HEK293 (cell line): Measurements from ENCODE around the gene STRIT1.
"Not testable (repeated sequence)": the region's sequence is repeated elsewhere in the genome, so short reads cannot be mapped to it uniquely, and the experiment has no call there.

Experiments used
- CTCF ChIA-PET: fragments of 350-600 bp; formaldehyde crosslinking; extraction: SDS; loops from one replicate; lab custom pipeline; 2021; ENCODE audit warnings: antibody characterized with exemption; lab: Yijun Ruan, JAX
- POLR2A ChIA-PET: fragments of 300-600 bp; formaldehyde crosslinking; extraction: SDS; loops from one replicate; lab custom pipeline; 2020; ENCODE audit warnings: antibody characterized with exemption, inconsistent platforms; lab: Yijun Ruan, JAX
- H3K27ac ChIP-seq: fragments of 200-500 bp; sonication (Bioruptor generic); 2 replicates; pipeline ENCODE4 v1.5.1; 2014; ENCODE audit warnings: low read depth, low read length, control low read depth, inconsistent platforms; ENCODE audit errors: extremely low read depth
- H3K36me3 ChIP-seq, 2 experiments: fragments of 200-500 bp in 1 of 2; sonication (Bioruptor generic) in 1 of 2; 1 replicate in 1 of 2; 2 replicates in 1 of 2; pipeline ENCODE4 v1.5.1; 2014 to 2017; ENCODE audit warnings: inconsistent platforms in 2 of 2, low read length in 2 of 2; ENCODE audit not compliant: control insufficient read depth in 2 of 2, insufficient read depth in 1 of 2
- H3K4me1 ChIP-seq: fragments of 200-500 bp; sonication (Bioruptor generic); 2 replicates; pipeline ENCODE4 v1.5.1; 2014; ENCODE audit warnings: mild to moderate bottlenecking, low read length, inconsistent platforms; ENCODE audit not compliant: control insufficient read depth, insufficient read depth
- H3K4me3 ChIP-seq: 2 replicates; pipeline ENCODE4 v1.5.1; 2011; ENCODE audit warnings: low read depth, mild to moderate bottlenecking, control low read depth, low read length, moderate library complexity
- H3K9me3 ChIP-seq: fragments of 200-500 bp; sonication (Bioruptor generic); 2 replicates; pipeline ENCODE4 v1.5.1; 2014; ENCODE audit warnings: low read depth, low read length, inconsistent platforms; ENCODE audit not compliant: control insufficient read depth, insufficient read depth
- GLI4 ChIP-seq: fragments of 450-650 bp; formaldehyde crosslinking; IDR thresholded peaks from 2 replicates; pipeline ENCODE4 v1.5.1; 2016; ENCODE audit warnings: missing biosample characterization, missing genetic modification characterization
- INSM2 ChIP-seq: fragments of 450-650 bp; formaldehyde crosslinking; IDR thresholded peaks from 2 replicates; pipeline ENCODE4 v1.5.1; 2016; ENCODE audit warnings: missing biosample characterization, missing genetic modification characterization
- KLF17 ChIP-seq: fragments of 450-650 bp; formaldehyde crosslinking; IDR thresholded peaks from 2 replicates; pipeline ENCODE4 v1.5.1; 2016; ENCODE audit warnings: missing biosample characterization, missing genetic modification characterization
- MZF1 ChIP-seq: fragments of 450-650 bp; formaldehyde crosslinking; IDR thresholded peaks from 2 replicates; pipeline ENCODE4 v1.5.1; 2017; ENCODE audit warnings: missing biosample characterization, missing genetic modification characterization, borderline replicate concordance
- PATZ1 ChIP-seq: fragments of 450-650 bp; formaldehyde crosslinking; IDR thresholded peaks from 2 replicates; pipeline ENCODE4 v1.5.1; 2016; ENCODE audit warnings: missing biosample characterization, missing genetic modification characterization
- ZBTB6 ChIP-seq: fragments of 450-650 bp; formaldehyde crosslinking; IDR thresholded peaks from 2 replicates; pipeline ENCODE4 v1.5.1; 2017; ENCODE audit warnings: missing biosample characterization, missing genetic modification characterization
- ZBTB8A ChIP-seq: fragments of 450-650 bp; formaldehyde crosslinking; IDR thresholded peaks from 2 replicates; pipeline ENCODE4 v1.5.1; 2016; ENCODE audit warnings: missing biosample characterization, missing genetic modification characterization
- ZNF23 ChIP-seq: fragments of 450-650 bp; formaldehyde crosslinking; IDR thresholded peaks from 2 replicates; pipeline ENCODE4 v1.5.1; 2016; ENCODE audit warnings: missing biosample characterization, missing genetic modification characterization, borderline replicate concordance
- ZNF239 ChIP-seq: fragments of 450-650 bp; formaldehyde crosslinking; IDR thresholded peaks from 2 replicates; pipeline ENCODE4 v1.5.1; 2016; ENCODE audit warnings: missing biosample characterization, missing genetic modification characterization
- ZNF302 ChIP-seq: fragments of 450-650 bp; formaldehyde crosslinking; IDR thresholded peaks from 2 replicates; pipeline ENCODE4 v1.5.1; 2016; ENCODE audit warnings: missing biosample characterization, missing genetic modification characterization, low read depth
- ZNF513 ChIP-seq: fragments of 450-650 bp; IDR thresholded peaks from 2 replicates; pipeline ENCODE4 v1.5.1; 2018; ENCODE audit warnings: missing biosample characterization, missing genetic modification characterization
- ZNF561 ChIP-seq: fragments of 450-650 bp; IDR thresholded peaks from 2 replicates; pipeline ENCODE4 v1.5.1; 2018; ENCODE audit warnings: missing biosample characterization, missing genetic modification characterization, borderline replicate concordance
- ZNF623 ChIP-seq: fragments of 450-650 bp; formaldehyde crosslinking; IDR thresholded peaks from 2 replicates; pipeline ENCODE4 v1.5.1; 2016; ENCODE audit warnings: missing biosample characterization, missing genetic modification characterization
- ZNF645 ChIP-seq: fragments of 450-650 bp; formaldehyde crosslinking; IDR thresholded peaks from 2 replicates; pipeline ENCODE4; 2016; ENCODE audit warnings: missing biosample characterization, missing genetic modification characterization
- ZNF660 ChIP-seq: fragments of 450-650 bp; IDR thresholded peaks from 2 replicates; pipeline ENCODE4 v1.5.1; 2018; ENCODE audit warnings: missing biosample characterization, mild to moderate bottlenecking, missing genetic modification characterization
- ZNF701 ChIP-seq: fragments of 450-650 bp; formaldehyde crosslinking; IDR thresholded peaks from 2 replicates; pipeline ENCODE4 v1.5.1; 2016; ENCODE audit warnings: missing biosample characterization, missing genetic modification characterization
- ZNF768 ChIP-seq: fragments of 450-650 bp; formaldehyde crosslinking; IDR thresholded peaks from 2 replicates; pipeline ENCODE4 v1.5.1; 2018; ENCODE audit warnings: missing biosample characterization, mild to moderate bottlenecking, missing genetic modification characterization
- ZNF777 ChIP-seq: fragments of 450-650 bp; formaldehyde crosslinking; IDR thresholded peaks from 2 replicates; pipeline ENCODE4 v1.5.1; 2017; ENCODE audit warnings: missing biosample characterization, missing genetic modification characterization, borderline replicate concordance
- ZNF785 ChIP-seq: fragments of 450-650 bp; formaldehyde crosslinking; IDR thresholded peaks from 2 replicates; pipeline ENCODE4 v1.5.1; 2016; ENCODE audit warnings: missing biosample characterization, missing genetic modification characterization
- ZNF843 ChIP-seq: fragments of 450-650 bp; formaldehyde crosslinking; IDR thresholded peaks from 2 replicates; pipeline ENCODE4 v1.5.1; 2016; ENCODE audit warnings: missing biosample characterization, missing genetic modification characterization
- ZSCAN16 ChIP-seq: fragments of 450-650 bp; formaldehyde crosslinking; IDR thresholded peaks from 2 replicates; pipeline ENCODE4 v1.5.1; 2016; ENCODE audit warnings: missing biosample characterization, missing genetic modification characterization

The STRIT1 gene

GRCh38 chr3:155282385-155283091 lies 10.9 kb downstream of the STRIT1 start:
- Histone ChIP-seq H3K36me3 (no peaks in the 10 kb centered on the region), H3K4me3 (no peak overlapping the region), H3K27ac (no peak overlapping the region), H3K9me3 (no peaks in the 10 kb centered on the region), H3K4me1 (no peaks in the 10 kb centered on the region)
- ChIA-PET POLR2A (no interaction called here), CTCF (no interaction called here)
- TF ChIP-seq INSM2 = no peak
- TF ChIP-seq ZBTB6 = no peak
- TF ChIP-seq KLF17 (tag by site-specific recombination) = no peak
- no peak for TF ChIP-seq ZNF777 (tag by site-specific recombination)
- no peak for TF ChIP-seq PATZ1 (tag by site-specific recombination)
- TF ChIP-seq ZNF239 (tag by site-specific recombination) = no peak
- no peak for TF ChIP-seq ZNF701 (tag by site-specific recombination)
- TF ChIP-seq MZF1 (tag by site-specific recombination) = no peak
- no peak for TF ChIP-seq ZSCAN16
- no peak for TF ChIP-seq ZNF623 (tag by site-specific recombination)
- TF ChIP-seq ZNF660 (tag by site-specific recombination) = no peak
- no peak for TF ChIP-seq ZNF513 (tag by site-specific recombination)
- TF ChIP-seq GLI4 (tag by site-specific recombination) = no peak
- no peak for TF ChIP-seq ZNF843 (tag by site-specific recombination)
- no peak for TF ChIP-seq ZNF768 (tag by site-specific recombination)
- no peak for TF ChIP-seq ZBTB8A

GRCh38 chr3:155281912-155282311 lies 11.6 kb downstream of the STRIT1 start:
- Histone ChIP-seq H3K36me3 (no peaks in the 10 kb centered on the region), H3K27ac (no peak overlapping the region), H3K9me3 (no peaks in the 10 kb centered on the region), H3K4me1 (no peaks in the 10 kb centered on the region), H3K4me3 (no peak overlapping the region)
- CTCF ChIA-PET = no interaction called here
- TF ChIP-seq ZNF302 (tag by site-specific recombination) (no peak), ZNF785 (no peak), ZNF645 (no peak), ZNF23 (tag by site-specific recombination) (no peak), ZNF561 (tag by site-specific recombination) (no peak)
- POLR2A ChIA-PET = no interaction called here

GRCh38 chr3:155276089-155276488 lies 17.4 kb downstream of the STRIT1 start:
- H3K4me3 ChIP-seq, POLR2A ChIA-PET, CTCF ChIA-PET: not testable (repeated sequence)

More at GRCh38 chr3:155276089-155276488, 17.4 kb downstream of the STRIT1 start:
- not testable (repeated sequence) for H3K9me3 ChIP-seq, H3K36me3 ChIP-seq, H3K27ac ChIP-seq, H3K4me1 ChIP-seq
